HCT116 (cell line): ENCODE measurements around the gene GZMH. TPM values are rescaled to one million over a fixed set of nuclear protein-coding genes. Genes with fewer than 3 reads are reported as not detected.

Experiments used
- ATAC-seq: fragments of 200-7000 bp; cut with Tn5 transposase; 2 replicates; pipeline ENCODE4 v1.9.1; 2020; ENCODE audit warnings: mild to moderate bottlenecking, moderate library complexity
- BruUV-seq: library from RNA; stranded (reverse); fragments of 400-500 nt; replicated peaks from 2 replicates; lab custom pipeline; 2021; lab: Mats Ljungman, UMichigan
- CTCF ChIA-PET: fragments of 300-600 bp; sonication (Branson Sonifier 250); formaldehyde crosslinking; loops from one replicate; lab custom pipeline; 2021; ENCODE audit warnings: antibody characterized with exemption; lab: Charles Lee
- POLR2A ChIA-PET: fragments of 300-600, 350-600 bp; sonication (Branson Sonifier 250); formaldehyde crosslinking; loops from one replicate; lab custom pipeline; 2021; ENCODE audit warnings: antibody characterized with exemption; lab: Charles Lee
- RAD21 ChIA-PET, 2 experiments: fragments of 300-600 bp; sonication (Branson Sonifier 250); formaldehyde crosslinking; loops; one replicate each; lab custom pipeline; 2023; ENCODE audit warnings: low total read pairs in 2 of 2; ENCODE audit not compliant: uncharacterized antibody in 2 of 2, unreplicated experiment in 2 of 2, low non-redundant PET in 1 of 2; lab: Charles Lee
- DNase-seq: peaks from one replicate; pipeline ENCODE4 v3.0.0-alpha.2; 2010; ENCODE audit warnings: low read depth, low spot score
- H2AFZ ChIP-seq: fragments of 200-600 bp; shearing (Covaris generic), sonication (generic); 2 replicates; pipeline ENCODE4 v1.6.1; 2017; ENCODE audit warnings: low read depth, mixed run types, mixed read lengths, antibody characterized with exemption, low read length; ENCODE audit not compliant: poor library complexity, severe bottlenecking
- H3K27ac ChIP-seq: 2 replicates; pipeline ENCODE4 v1.5.1; 2012; ENCODE audit warnings: low read depth, low read length
- H3K27me3 ChIP-seq: fragments of 200-600 bp; sonication (generic); 2 replicates; pipeline ENCODE4 v1.6.1; 2016; ENCODE audit warnings: mixed run types, low read length, mixed read lengths; ENCODE audit not compliant: insufficient read depth
- H3K36me3 ChIP-seq, 2 experiments: fragments of 200-500 bp in 1 of 2; fragments of 200-600 bp in 1 of 2; sonication (Bioruptor generic) in 1 of 2; sonication (generic) in 1 of 2; 2 replicates each; pipeline versions ENCODE4 v1.5.1 to v1.6.1; 2014 to 2016; ENCODE audit warnings: low read length in 2 of 2, inconsistent platforms in 1 of 2, mixed read lengths in 1 of 2, mixed run types in 1 of 2; ENCODE audit not compliant: insufficient read depth in 2 of 2, control insufficient read depth in 1 of 2
- H3K4me1 ChIP-seq, 2 experiments: fragments of 200-600 bp in 1 of 2; sonication (generic) in 1 of 2; 2 replicates each; pipeline versions ENCODE4 v1.5.1 to v1.6.1; 2012 to 2017; ENCODE audit warnings: low read length in 2 of 2, inconsistent platforms in 1 of 2, mild to moderate bottlenecking in 1 of 2, mixed read lengths in 1 of 2, mixed run types in 1 of 2, moderate library complexity in 1 of 2; ENCODE audit not compliant: insufficient read depth in 2 of 2, control insufficient read depth in 1 of 2
- H3K4me2 ChIP-seq: fragments of 200-600 bp; sonication (generic); 2 replicates; pipeline ENCODE4 v1.6.1; 2017; ENCODE audit warnings: mixed run types, low read length, mixed read lengths
- H3K4me3 ChIP-seq, 2 experiments: fragments of 200-600 bp in 1 of 2; sonication (generic) in 1 of 2; replicated peaks in 1 of 2; 2 replicates each; pipeline ENCODE4 v1.5.1; 2011 to 2016; ENCODE audit warnings: low read length in 2 of 2, control low read depth in 1 of 2, low read depth in 1 of 2, mild to moderate bottlenecking in 1 of 2, mixed read lengths in 1 of 2, mixed run types in 1 of 2
- H3K79me2 ChIP-seq: fragments of 200-600 bp; sonication (generic); 2 replicates; pipeline ENCODE4 v1.6.1; 2017; ENCODE audit warnings: mild to moderate bottlenecking, mixed run types, low read length, moderate library complexity, mixed read lengths; ENCODE audit not compliant: insufficient read depth
- H3K9ac ChIP-seq: fragments of 200-600 bp; sonication (generic); 2 replicates; pipeline ENCODE4 v1.6.1; 2016; ENCODE audit warnings: low read length, mixed read lengths
- H3K9me2 ChIP-seq: fragments of 200-600 bp; sonication (generic), shearing (Covaris generic); 2 replicates; pipeline ENCODE4 v1.6.1; 2017; ENCODE audit warnings: mixed run types, mild to moderate bottlenecking, moderate library complexity; ENCODE audit not compliant: insufficient read depth
- H3K9me3 ChIP-seq, 2 experiments: fragments of 200-500 bp in 1 of 2; fragments of 200-600 bp in 1 of 2; sonication (Bioruptor generic) in 1 of 2; sonication (generic) in 1 of 2; 2 replicates each; pipeline ENCODE4 v1.6.1; 2014 to 2017; ENCODE audit warnings: low read length in 2 of 2, mixed read lengths in 2 of 2, inconsistent platforms in 1 of 2, low read depth in 1 of 2, mild to moderate bottlenecking in 1 of 2, mixed run types in 1 of 2, moderate library complexity in 1 of 2; ENCODE audit not compliant: control insufficient read depth in 1 of 2, insufficient read depth in 1 of 2
- H4K20me1 ChIP-seq: fragments of 200-600 bp; sonication (generic), shearing (Covaris generic); 2 replicates; pipeline ENCODE4 v1.6.1; 2017; ENCODE audit warnings: mixed run types, mild to moderate bottlenecking, moderate library complexity; ENCODE audit not compliant: insufficient read depth
- CBX3 ChIP-seq: IDR thresholded peaks from 2 replicates; pipeline ENCODE4 v1.6.1; 2012; ENCODE audit warnings: low read depth
- EGR1 ChIP-seq: IDR thresholded peaks from 2 replicates; pipeline ENCODE4 v1.6.1; 2012; ENCODE audit warnings: low read depth
- EZH2 ChIP-seq: fragments of 200-600 bp; sonication (generic); IDR thresholded peaks from 2 replicates; pipeline ENCODE4 v1.6.1; 2017; ENCODE audit warnings: antibody characterized with exemption, mixed run types
- POLR2A ChIP-seq: IDR thresholded peaks from 2 replicates; pipeline ENCODE4 v1.7.0; 2011; ENCODE audit warnings: borderline replicate concordance; ENCODE audit not compliant: insufficient read depth, insufficient read length; ENCODE audit errors: extremely low read depth
- SP1 ChIP-seq: IDR thresholded peaks from 2 replicates; pipeline ENCODE4 v1.6.1; 2012; ENCODE audit warnings: low read depth
- SRF ChIP-seq: IDR thresholded peaks from 2 replicates; pipeline ENCODE4 v1.6.1; 2012; ENCODE audit warnings: low read depth
- TCF7L2 ChIP-seq: IDR thresholded peaks from 2 replicates; pipeline ENCODE4 v1.7.0; 2011; ENCODE audit warnings: borderline replicate concordance, inconsistent platforms; ENCODE audit not compliant: insufficient read depth, insufficient read length; ENCODE audit errors: extremely low read depth
- intact Hi-C: fragments of 100-400 bp; cut with micrococcal nuclease; formaldehyde crosslinking; loops from 2 replicates; pipeline ENCODE4 v1.10.0; 2022
- total RNA-seq: library from RNA; stranded (reverse); gene quantifications from one replicate; pipeline ENCODE4 v1.2.1, GENCODE V29; 2021; ENCODE audit not compliant: unreplicated experiment
- TF ChIP-seq, protein P1 (sequence below): IDR thresholded peaks from 2 replicates; pipeline ENCODE4 v1.6.1; 2012; ENCODE audit warnings: low read depth
- TF ChIP-seq, protein P2 (sequence below): IDR thresholded peaks from 2 replicates; pipeline ENCODE4 v1.6.1; 2012
- TF ChIP-seq, protein P3 (sequence below), 3 experiments: fragments of 200-600 bp in 1 of 3; sonication (generic) in 1 of 3; IDR thresholded peaks in 2 of 3; conservative IDR thresholded peaks in 1 of 3; 2 replicates each; pipeline ENCODE4 v1.5.1; 2012 to 2017; ENCODE audit warnings: low read depth in 2 of 3, low read length in 2 of 3, antibody characterized with exemption in 1 of 3, borderline replicate concordance in 1 of 3, control low read depth in 1 of 3, mild to moderate bottlenecking in 1 of 3, mixed read lengths in 1 of 3, mixed run types in 1 of 3, moderate library complexity in 1 of 3; ENCODE audit not compliant: insufficient read depth in 1 of 3

GZMH gene
- total RNA-seq, 1 experiment from 2014 or later: not detected

DNA sequence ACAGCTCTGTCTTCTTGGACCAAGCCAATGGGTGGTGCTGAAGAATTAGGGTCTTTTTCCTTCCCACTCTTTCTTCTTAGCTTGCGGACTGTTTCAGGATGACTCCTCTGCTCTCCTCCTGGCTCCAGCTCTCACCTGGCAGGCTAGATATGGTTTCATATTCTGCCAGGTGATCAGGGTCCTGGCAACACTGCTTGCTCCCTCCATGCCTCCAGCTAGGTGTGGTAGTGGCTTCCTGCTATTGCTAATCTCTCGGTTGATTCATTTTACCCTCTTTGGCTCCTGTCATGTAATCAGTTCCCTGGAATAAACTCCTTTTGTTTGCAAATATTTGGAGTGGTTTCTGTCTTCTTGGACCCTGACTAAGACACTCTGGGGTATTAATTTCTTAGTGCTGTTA lies 4.3 kb upstream of the GZMH start:
- H3K36me3 ChIP-seq: no peaks in the 10 kb centered on the region
- H3K27ac ChIP-seq: no peak overlapping the region
- H3K4me3 ChIP-seq: no peak overlapping the region
- DNase-seq: no peak
- no TSS peak for BruUV-seq
- H3K9me3 ChIP-seq: no peaks in the 10 kb centered on the region
- no peaks in the 10 kb centered on the region for H3K9me2 ChIP-seq
- no peak overlapping the region for H3K9ac ChIP-seq
- RAD21 ChIA-PET: no interaction called here
- H4K20me1 ChIP-seq: no peaks in the 10 kb centered on the region
- no peak overlapping the region for H3K4me2 ChIP-seq
- H3K79me2 ChIP-seq: no peaks in the 10 kb centered on the region
- intact Hi-C loops: no loop called here
- H3K27me3 ChIP-seq: no peaks in the 10 kb centered on the region
- no peak for TF ChIP-seq POLR2A
- no peak for TF ChIP-seq CBX3
- no peak for TF ChIP-seq SRF
- no peak for TF ChIP-seq EGR1
- TF ChIP-seq SP1: no peak
- TF ChIP-seq EZH2: no peak
- TF ChIP-seq, protein P1, sequence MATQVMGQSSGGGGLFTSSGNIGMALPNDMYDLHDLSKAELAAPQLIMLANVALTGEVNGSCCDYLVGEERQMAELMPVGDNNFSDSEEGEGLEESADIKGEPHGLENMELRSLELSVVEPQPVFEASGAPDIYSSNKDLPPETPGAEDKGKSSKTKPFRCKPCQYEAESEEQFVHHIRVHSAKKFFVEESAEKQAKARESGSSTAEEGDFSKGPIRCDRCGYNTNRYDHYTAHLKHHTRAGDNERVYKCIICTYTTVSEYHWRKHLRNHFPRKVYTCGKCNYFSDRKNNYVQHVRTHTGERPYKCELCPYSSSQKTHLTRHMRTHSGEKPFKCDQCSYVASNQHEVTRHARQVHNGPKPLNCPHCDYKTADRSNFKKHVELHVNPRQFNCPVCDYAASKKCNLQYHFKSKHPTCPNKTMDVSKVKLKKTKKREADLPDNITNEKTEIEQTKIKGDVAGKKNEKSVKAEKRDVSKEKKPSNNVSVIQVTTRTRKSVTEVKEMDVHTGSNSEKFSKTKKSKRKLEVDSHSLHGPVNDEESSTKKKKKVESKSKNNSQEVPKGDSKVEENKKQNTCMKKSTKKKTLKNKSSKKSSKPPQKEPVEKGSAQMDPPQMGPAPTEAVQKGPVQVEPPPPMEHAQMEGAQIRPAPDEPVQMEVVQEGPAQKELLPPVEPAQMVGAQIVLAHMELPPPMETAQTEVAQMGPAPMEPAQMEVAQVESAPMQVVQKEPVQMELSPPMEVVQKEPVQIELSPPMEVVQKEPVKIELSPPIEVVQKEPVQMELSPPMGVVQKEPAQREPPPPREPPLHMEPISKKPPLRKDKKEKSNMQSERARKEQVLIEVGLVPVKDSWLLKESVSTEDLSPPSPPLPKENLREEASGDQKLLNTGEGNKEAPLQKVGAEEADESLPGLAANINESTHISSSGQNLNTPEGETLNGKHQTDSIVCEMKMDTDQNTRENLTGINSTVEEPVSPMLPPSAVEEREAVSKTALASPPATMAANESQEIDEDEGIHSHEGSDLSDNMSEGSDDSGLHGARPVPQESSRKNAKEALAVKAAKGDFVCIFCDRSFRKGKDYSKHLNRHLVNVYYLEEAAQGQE: no peak
- TF ChIP-seq, protein P2, sequence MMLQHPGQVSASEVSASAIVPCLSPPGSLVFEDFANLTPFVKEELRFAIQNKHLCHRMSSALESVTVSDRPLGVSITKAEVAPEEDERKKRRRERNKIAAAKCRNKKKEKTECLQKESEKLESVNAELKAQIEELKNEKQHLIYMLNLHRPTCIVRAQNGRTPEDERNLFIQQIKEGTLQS: no peak
- no peak for TF ChIP-seq TCF7L2
- TF ChIP-seq, protein P3, sequence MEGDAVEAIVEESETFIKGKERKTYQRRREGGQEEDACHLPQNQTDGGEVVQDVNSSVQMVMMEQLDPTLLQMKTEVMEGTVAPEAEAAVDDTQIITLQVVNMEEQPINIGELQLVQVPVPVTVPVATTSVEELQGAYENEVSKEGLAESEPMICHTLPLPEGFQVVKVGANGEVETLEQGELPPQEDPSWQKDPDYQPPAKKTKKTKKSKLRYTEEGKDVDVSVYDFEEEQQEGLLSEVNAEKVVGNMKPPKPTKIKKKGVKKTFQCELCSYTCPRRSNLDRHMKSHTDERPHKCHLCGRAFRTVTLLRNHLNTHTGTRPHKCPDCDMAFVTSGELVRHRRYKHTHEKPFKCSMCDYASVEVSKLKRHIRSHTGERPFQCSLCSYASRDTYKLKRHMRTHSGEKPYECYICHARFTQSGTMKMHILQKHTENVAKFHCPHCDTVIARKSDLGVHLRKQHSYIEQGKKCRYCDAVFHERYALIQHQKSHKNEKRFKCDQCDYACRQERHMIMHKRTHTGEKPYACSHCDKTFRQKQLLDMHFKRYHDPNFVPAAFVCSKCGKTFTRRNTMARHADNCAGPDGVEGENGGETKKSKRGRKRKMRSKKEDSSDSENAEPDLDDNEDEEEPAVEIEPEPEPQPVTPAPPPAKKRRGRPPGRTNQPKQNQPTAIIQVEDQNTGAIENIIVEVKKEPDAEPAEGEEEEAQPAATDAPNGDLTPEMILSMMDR (IDR thresholded peaks at IDR 0.05 in 2 of 3, conservative IDR thresholded peaks at IDR 0.05 in 1 of 3; ENCODE audit: borderline replicate concordance in 1 of 3, insufficient read depth in 1 of 3, low read depth in 2 of 3, low read length in 2 of 3): no peak
- TF ChIP-seq, all 23 proteins: peak for 0
- ATAC-seq: no peak
- ChIA-PET POLR2A (no interaction called here), CTCF (no interaction called here)
- no peak overlapping the region for H2AFZ ChIP-seq
- no peaks in the 10 kb centered on the region for H3K4me1 ChIP-seq
